NCI-H1048 (cell line): Measurements from ENCODE around the gene TTC22.

ENCODE experiments used
- DNase-seq: peaks from one replicate; lab custom pipeline; 2025; lab: John Stamatoyannopoulos, UW

TTC22 gene

GRCh38 chr1:54800899-54801759, at the start of gene TTC22:
Gene TTC22 (minus strand): TSS chr1:54801323. CDS start chr1:54801163, 160 bp downstream.
- DNase-seq = no peak

GRCh38 chr1:54850737-54851136, 49.6 kb upstream of the TTC22 start:
- DNase-seq = no peak

GRCh38 chr1:54850069-54850730, 49.1 kb upstream of the TTC22 start:
- DNase-seq = no peak

- no peak for DNase-seq
Observed at GRCh38 chr1:54849219-54850068, 48.3 kb upstream of the TTC22 start.

GRCh38 chr1:54848134-54848948, 47.2 kb upstream of the TTC22 start:
- DNase-seq = no peak

- DNase-seq = no peak
Observed at GRCh38 chr1:54846716-54847284, 45.7 kb upstream of the TTC22 start.

GRCh38 chr1:54846301-54846700, 45.2 kb upstream of the TTC22 start:
- no peak for DNase-seq

- no peak for DNase-seq
Observed at GRCh38 chr1:54845772-54846171, 44.6 kb upstream of the TTC22 start.

GRCh38 chr1:54844564-54844963, 43.4 kb upstream of the TTC22 start:
- no peak for DNase-seq

- DNase-seq = no peak
Observed at GRCh38 chr1:54843449-54843848, 42.3 kb upstream of the TTC22 start.

- no peak for DNase-seq
Observed at GRCh38 chr1:54842963-54843362, 41.8 kb upstream of the TTC22 start.

GRCh38 chr1:54842206-54842915, 41.2 kb upstream of the TTC22 start:
- no peak for DNase-seq

- DNase-seq = no peak
Observed at GRCh38 chr1:54839824-54840223, 38.7 kb upstream of the TTC22 start.

GRCh38 chr1:54838565-54839180, 37.5 kb upstream of the TTC22 start:
- no peak for DNase-seq

GRCh38 chr1:54837002-54837853, 36.1 kb upstream of the TTC22 start:
- no peak for DNase-seq

- no peak for DNase-seq
Observed at GRCh38 chr1:54836594-54836993, 35.5 kb upstream of the TTC22 start.

- DNase-seq = no peak
Observed at GRCh38 chr1:54835970-54836369, 34.8 kb upstream of the TTC22 start.

GRCh38 chr1:54835131-54835898, 34.2 kb upstream of the TTC22 start:
- DNase-seq = no peak
